HG03442 (cell line): ENCODE data around the gene ZDHHC1.
"Not testable (repeated sequence)": the region's sequence is repeated elsewhere in the genome, so short reads cannot be mapped to it uniquely, and the experiment has no call there.

Source experiments
- ATAC-seq: cut with Tn5 transposase; IDR thresholded peaks from one replicate; pipeline ENCODE4 v1.9.1; 2021; ENCODE audit warnings: mild to moderate bottlenecking, moderate library complexity; ENCODE audit not compliant: unreplicated experiment

The ZDHHC1 gene

GRCh38 chr16:67378642-67379041 is 37.6 kb downstream of the ZDHHC1 start:
- no peak for ATAC-seq

GRCh38 chr16:67376012-67376411 is 40.3 kb downstream of the ZDHHC1 start:
- not testable (repeated sequence) for ATAC-seq

GRCh38 chr16:67372664-67373063 is 43.6 kb downstream of the ZDHHC1 start:
- no peak for ATAC-seq

- ATAC-seq: no peak
Observed at GRCh38 chr16:67370661-67371060, 45.6 kb downstream of the ZDHHC1 start.

GRCh38 chr16:67364600-67365235 is 51.6 kb downstream of the ZDHHC1 start:
- ATAC-seq: no peak

GRCh38 chr16:67361038-67361437 is 55.2 kb downstream of the ZDHHC1 start:
- no peak for ATAC-seq

GRCh38 chr16:67359540-67360269 is 56.6 kb downstream of the ZDHHC1 start:
- ATAC-seq: not testable (repeated sequence)

GRCh38 chr16:67357561-67357960 is 58.7 kb downstream of the ZDHHC1 start:
- ATAC-seq: no peak

GRCh38 chr16:67356396-67356795 is 59.9 kb downstream of the ZDHHC1 start:
- ATAC-seq: no peak

GRCh38 chr16:67352463-67352862 is 63.8 kb downstream of the ZDHHC1 start:
- not testable (repeated sequence) for ATAC-seq

GRCh38 chr16:67350324-67350723 is 66.0 kb downstream of the ZDHHC1 start:
- ATAC-seq: no peak

GRCh38 chr16:67349172-67349571 is 67.1 kb downstream of the ZDHHC1 start:
- ATAC-seq: no peak

GRCh38 chr16:67346341-67346740 is 69.9 kb downstream of the ZDHHC1 start:
- no peak for ATAC-seq

GRCh38 chr16:67345401-67345800 is 70.9 kb downstream of the ZDHHC1 start:
- no peak for ATAC-seq
